CD14-positive monocyte (primary cell): ENCODE results near the gene UNC13C. TPM values are rescaled to one million over a fixed set of nuclear protein-coding genes. Genes with fewer than 3 reads are reported as not detected.

Source experiments
- DNase-seq, 3 donors: peaks; one replicate each; pipeline ENCODE4 v3.0.0-alpha.2; 2011 to 2022
- H2AFZ ChIP-seq: 2 replicates; pipeline ENCODE4 v1.6.0; 2012; ENCODE audit warnings: mild to moderate bottlenecking, low read depth, low read length, inconsistent platforms; ENCODE audit not compliant: insufficient read depth, poor library complexity, severe bottlenecking
- H3K27ac ChIP-seq, 2 donors: 1 replicate in 1 of 2; 2 replicates in 1 of 2; pipeline ENCODE4 v1.5.1; 2012 to 2013; ENCODE audit warnings: low read length in 2 of 2, control low read depth in 1 of 2, inconsistent platforms in 1 of 2, low read depth in 1 of 2, mild to moderate bottlenecking in 1 of 2
- H3K27me3 ChIP-seq, 2 donors: one replicate each; pipeline versions ENCODE4 v1.6.0 to v1.6.1; 2011 to 2013; ENCODE audit warnings: low read length in 2 of 2; ENCODE audit not compliant: control insufficient read depth in 2 of 2, insufficient read depth in 2 of 2
- H3K36me3 ChIP-seq, 2 donors: replicated peaks in 1 of 2; 1 replicate in 1 of 2; 2 replicates in 1 of 2; pipeline versions ENCODE4 v1.5.1 to v1.6.1; 2012 to 2013; ENCODE audit warnings: low read length in 2 of 2, control low read depth in 1 of 2, inconsistent platforms in 1 of 2, mild to moderate bottlenecking in 1 of 2; ENCODE audit not compliant: insufficient read depth in 2 of 2, control insufficient read depth in 1 of 2
- H3K4me1 ChIP-seq, 2 donors: 1 replicate in 1 of 2; 2 replicates in 1 of 2; pipeline versions ENCODE4 v1.5.1 to v1.6.1; 2012 to 2013; ENCODE audit warnings: low read length in 2 of 2, control low read depth in 1 of 2, inconsistent platforms in 1 of 2, mild to moderate bottlenecking in 1 of 2, moderate library complexity in 1 of 2; ENCODE audit not compliant: insufficient read depth in 2 of 2, control insufficient read depth in 1 of 2
- H3K4me2 ChIP-seq: replicated peaks from 2 replicates; pipeline ENCODE3; 2012; ENCODE audit warnings: low read length, moderate library complexity, mild to moderate bottlenecking; ENCODE audit not compliant: poor library complexity, severe bottlenecking; ENCODE audit errors: extremely low read depth
- H3K4me3 ChIP-seq, 3 experiments: fragments of 200-600 bp in 1 of 3; sonication (generic) in 1 of 3; replicated peaks in 1 of 3; 1 replicate in 2 of 3; 2 replicates in 1 of 3; pipeline ENCODE4 v1.5.1; 2011 to 2013; ENCODE audit warnings: low read length in 3 of 3, mild to moderate bottlenecking in 3 of 3, control low read depth in 2 of 3, low read depth in 2 of 3, inconsistent platforms in 1 of 3, moderate library complexity in 1 of 3
- H3K79me2 ChIP-seq: 2 replicates; pipeline ENCODE4 v1.6.0; 2012; ENCODE audit warnings: mild to moderate bottlenecking, control low read depth, inconsistent platforms, low read length, moderate library complexity; ENCODE audit not compliant: insufficient read depth
- H3K9ac ChIP-seq: 2 replicates; pipeline ENCODE4 v1.6.0; 2017; ENCODE audit warnings: low read length, mild to moderate bottlenecking; ENCODE audit not compliant: insufficient read depth, poor library complexity, severe bottlenecking
- H3K9me3 ChIP-seq, 2 donors: replicated peaks in 1 of 2; 1 replicate in 1 of 2; 2 replicates in 1 of 2; pipeline versions ENCODE4 v1.5.1 to v1.6.1; 2012 to 2013; ENCODE audit warnings: low read length in 2 of 2, control low read depth in 1 of 2; ENCODE audit not compliant: control insufficient read depth in 1 of 2, insufficient read depth in 1 of 2
- H4K20me1 ChIP-seq: 2 replicates; pipeline ENCODE4 v1.6.0; 2012; ENCODE audit warnings: mild to moderate bottlenecking, low read length, control low read depth, moderate library complexity; ENCODE audit not compliant: insufficient read depth
- H3K27ac Mint-ChIP-seq, 7 donors: one replicate each; pipeline ENCODE4 v1.8.0; 2020; ENCODE audit warnings: mild to moderate bottlenecking in 7 of 7, mixed read lengths in 7 of 7, moderate library complexity in 6 of 7, inconsistent platforms in 2 of 7
- H3K27me3 Mint-ChIP-seq, 3 donors: one replicate each; pipeline ENCODE4 v1.8.0; 2021 to 2022; ENCODE audit warnings: low read depth in 3 of 3, mild to moderate bottlenecking in 3 of 3, mixed read lengths in 3 of 3, moderate library complexity in 3 of 3, inconsistent platforms in 1 of 3
- H3K36me3 Mint-ChIP-seq, 2 donors: one replicate each; pipeline ENCODE4 v1.8.0; 2020; ENCODE audit warnings: mixed read lengths in 2 of 2, inconsistent platforms in 1 of 2, mild to moderate bottlenecking in 1 of 2
- H3K4me1 Mint-ChIP-seq: one replicate; pipeline ENCODE4 v1.8.0; 2020; ENCODE audit warnings: mild to moderate bottlenecking, mixed read lengths
- H3K4me3 Mint-ChIP-seq, 2 donors: one replicate each; pipeline ENCODE4 v1.8.0; 2020; ENCODE audit warnings: mild to moderate bottlenecking in 2 of 2, mixed read lengths in 2 of 2, moderate library complexity in 1 of 2
- H3K9me3 Mint-ChIP-seq, 7 donors: one replicate each; pipeline ENCODE4 v1.8.0; 2020 to 2022; ENCODE audit warnings: mixed read lengths in 7 of 7, mild to moderate bottlenecking in 6 of 7, moderate library complexity in 6 of 7, inconsistent platforms in 2 of 7
- whole genome bisulfite sequencing: methylation state at CpG from one replicate; pipeline ENCODE4 v1.1.5; 2013; ENCODE audit warnings: missing lambda C conversion rate; ENCODE audit not compliant: insufficient coverage; 5-methylcytosine and 5-hydroxymethylcytosine counted together
- intact Hi-C, 2 donors: fragments of 100-400 bp; cut with micrococcal nuclease; formaldehyde crosslinking; loops; one replicate each; pipeline versions ENCODE4 v1.15.0 to v1.15.1; 2023
- polyA plus RNA-seq, 3 donors: library from polyadenylated mRNA; depleted of rRNA in 1 of 3; unstranded in 2 of 3; stranded (reverse) in 1 of 3; fragments of 300-500 nt in 2 of 3; fragments of >200 nt in 1 of 3; fragmentation: Illumina TruSeq in 2 of 3; gene quantifications; 1 replicate in 2 of 3; 2 replicates in 1 of 3; pipeline ENCODE4 v1.2.3, GENCODE V29; 2012 to 2021
- TF ChIP-seq, protein P1 (sequence below): fragments of 200-600 bp; IDR thresholded peaks from one replicate; pipeline ENCODE4 v1.8.0; 2022; ENCODE audit warnings: antibody characterized with exemption, mild to moderate bottlenecking

UNC13C gene
- polyA plus RNA-seq, 3 donors: not detected

- Histone ChIP-seq H3K4me3 (no peak overlapping the region), H3K36me3 (no peaks in the 10 kb centered on the region), H3K4me2 (no peak overlapping the region), H3K9me3 (no peaks in the 10 kb centered on the region), H3K27ac (no peak overlapping the region), H3K9ac (no peak overlapping the region), H3K27me3 (no peaks in the 10 kb centered on the region), H2AFZ (no peak overlapping the region), H4K20me1 (no peaks in the 10 kb centered on the region), H3K4me1 (no peaks in the 10 kb centered on the region), H3K79me2 (no peaks in the 10 kb centered on the region)
- DNase-seq: no peak
- intact Hi-C loops: loop anchor here in 1 of 2 donors (10.0 kb wide), 1 partner anchor 1021 kb away; no protein-coding TSS in a partner anchor
- TF ChIP-seq, protein P1, sequence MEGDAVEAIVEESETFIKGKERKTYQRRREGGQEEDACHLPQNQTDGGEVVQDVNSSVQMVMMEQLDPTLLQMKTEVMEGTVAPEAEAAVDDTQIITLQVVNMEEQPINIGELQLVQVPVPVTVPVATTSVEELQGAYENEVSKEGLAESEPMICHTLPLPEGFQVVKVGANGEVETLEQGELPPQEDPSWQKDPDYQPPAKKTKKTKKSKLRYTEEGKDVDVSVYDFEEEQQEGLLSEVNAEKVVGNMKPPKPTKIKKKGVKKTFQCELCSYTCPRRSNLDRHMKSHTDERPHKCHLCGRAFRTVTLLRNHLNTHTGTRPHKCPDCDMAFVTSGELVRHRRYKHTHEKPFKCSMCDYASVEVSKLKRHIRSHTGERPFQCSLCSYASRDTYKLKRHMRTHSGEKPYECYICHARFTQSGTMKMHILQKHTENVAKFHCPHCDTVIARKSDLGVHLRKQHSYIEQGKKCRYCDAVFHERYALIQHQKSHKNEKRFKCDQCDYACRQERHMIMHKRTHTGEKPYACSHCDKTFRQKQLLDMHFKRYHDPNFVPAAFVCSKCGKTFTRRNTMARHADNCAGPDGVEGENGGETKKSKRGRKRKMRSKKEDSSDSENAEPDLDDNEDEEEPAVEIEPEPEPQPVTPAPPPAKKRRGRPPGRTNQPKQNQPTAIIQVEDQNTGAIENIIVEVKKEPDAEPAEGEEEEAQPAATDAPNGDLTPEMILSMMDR: no peak
- 88% methylated on average over 3 of the region's 7 CpGs for WGBS
- peaks cover 0 to 4% (median 3%) of the 10 kb centered on the region in 3 donors for H3K27me3 Mint-ChIP-seq
- no peaks in the 10 kb centered on the region for H3K9me3 Mint-ChIP-seq
- H3K27ac Mint-ChIP-seq: no peak overlapping the region
- H3K36me3 Mint-ChIP-seq: no peaks in the 10 kb centered on the region
- no peak overlapping the region for H3K4me3 Mint-ChIP-seq
- H3K4me1 Mint-ChIP-seq: no peaks in the 10 kb centered on the region
Observed at GRCh38 chr15:54083991-54084390, 105.8 kb downstream of the UNC13C start.

DNA sequence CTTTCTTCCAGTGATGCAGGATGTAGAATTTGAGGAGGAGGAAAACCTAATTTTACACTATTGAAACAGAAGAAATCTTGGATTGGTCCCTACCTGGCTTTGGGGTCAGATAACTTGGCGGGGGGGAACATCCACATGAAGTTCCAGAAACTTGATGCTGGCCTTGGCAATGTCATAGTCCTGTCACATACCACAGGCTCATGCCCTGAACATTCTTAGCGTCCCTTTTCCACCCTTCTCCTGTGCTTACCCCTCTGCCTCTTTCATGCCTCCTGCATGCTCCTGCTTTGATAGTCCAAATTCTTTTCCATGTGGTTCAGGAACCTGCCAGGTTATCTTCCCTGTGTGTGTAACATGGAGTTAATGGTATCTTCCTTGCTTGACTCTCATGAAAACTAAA is 110.6 kb downstream of the UNC13C start:
- Histone ChIP-seq H2AFZ (no peak overlapping the region), H4K20me1 (no peaks in the 10 kb centered on the region), H3K4me1 (no peaks in the 10 kb centered on the region), H3K79me2 (no peaks in the 10 kb centered on the region), H3K27ac (no peak overlapping the region), H3K36me3 (no peaks in the 10 kb centered on the region), H3K4me3 (no peak overlapping the region), H3K9ac (no peak overlapping the region), H3K9me3 (no peaks in the 10 kb centered on the region), H3K4me2 (no peak overlapping the region), H3K27me3 (no peaks in the 10 kb centered on the region)
- H3K27ac Mint-ChIP-seq: no peak overlapping the region
- no peaks in the 10 kb centered on the region for H3K9me3 Mint-ChIP-seq
- H3K4me1 Mint-ChIP-seq: no peaks in the 10 kb centered on the region
- H3K27me3 Mint-ChIP-seq: peaks cover 2 to 3% (median 2%) of the 10 kb centered on the region in 3 donors
- H3K4me3 Mint-ChIP-seq: no peak overlapping the region
- 78% methylated on average over 2 of the region's 2 CpGs for WGBS
- H3K36me3 Mint-ChIP-seq: no peaks in the 10 kb centered on the region
- intact Hi-C loops: loop anchor here in 1 of 2 donors (10.0 kb wide), 1 partner anchor 1016 kb away; no protein-coding TSS in a partner anchor
- DNase-seq: no peak
- TF ChIP-seq, protein P1: no peak
